ENCODE results near the gene COPS9.

Gene COPS9

DNA sequence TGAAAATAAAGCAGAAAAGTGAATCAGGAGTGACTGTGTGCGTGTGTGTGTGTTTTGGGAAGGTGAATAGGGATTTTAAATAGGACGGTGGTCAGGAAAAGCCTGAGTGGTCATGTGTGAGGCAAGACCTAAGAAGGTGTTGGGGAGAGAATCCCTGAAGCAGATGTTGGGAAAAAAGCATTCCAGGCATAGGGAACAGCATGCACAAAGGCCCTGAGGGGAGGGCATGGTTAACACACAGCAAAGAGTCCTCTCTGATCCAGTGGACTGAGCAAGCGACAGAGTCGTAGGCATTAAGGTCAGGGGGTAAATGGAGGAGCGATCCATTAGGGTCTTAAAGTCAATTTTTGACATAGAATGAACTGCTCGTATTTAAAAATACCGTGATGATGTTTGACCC is 38.4 kb upstream of the COPS9 start:
- no peak for TF ChIP-seq FOXP2 (optimal IDR thresholded peaks at IDR 0.05; ENCODE audit: borderline replicate concordance, extremely low read depth, extremely low read length, insufficient read depth)
- TF ChIP-seq TAF1 (IDR thresholded peaks at IDR 0.05; ENCODE audit: borderline replicate concordance, insufficient read depth, low read length): no peak
- no peak for TF ChIP-seq POLR2AphosphoS5 (IDR thresholded peaks at IDR 0.05; ENCODE audit: low read depth, low read length)
- TF ChIP-seq SIN3A (IDR thresholded peaks at IDR 0.05; ENCODE audit: borderline replicate concordance, insufficient read depth, low read length): no peak
- TF ChIP-seq, protein P1, sequence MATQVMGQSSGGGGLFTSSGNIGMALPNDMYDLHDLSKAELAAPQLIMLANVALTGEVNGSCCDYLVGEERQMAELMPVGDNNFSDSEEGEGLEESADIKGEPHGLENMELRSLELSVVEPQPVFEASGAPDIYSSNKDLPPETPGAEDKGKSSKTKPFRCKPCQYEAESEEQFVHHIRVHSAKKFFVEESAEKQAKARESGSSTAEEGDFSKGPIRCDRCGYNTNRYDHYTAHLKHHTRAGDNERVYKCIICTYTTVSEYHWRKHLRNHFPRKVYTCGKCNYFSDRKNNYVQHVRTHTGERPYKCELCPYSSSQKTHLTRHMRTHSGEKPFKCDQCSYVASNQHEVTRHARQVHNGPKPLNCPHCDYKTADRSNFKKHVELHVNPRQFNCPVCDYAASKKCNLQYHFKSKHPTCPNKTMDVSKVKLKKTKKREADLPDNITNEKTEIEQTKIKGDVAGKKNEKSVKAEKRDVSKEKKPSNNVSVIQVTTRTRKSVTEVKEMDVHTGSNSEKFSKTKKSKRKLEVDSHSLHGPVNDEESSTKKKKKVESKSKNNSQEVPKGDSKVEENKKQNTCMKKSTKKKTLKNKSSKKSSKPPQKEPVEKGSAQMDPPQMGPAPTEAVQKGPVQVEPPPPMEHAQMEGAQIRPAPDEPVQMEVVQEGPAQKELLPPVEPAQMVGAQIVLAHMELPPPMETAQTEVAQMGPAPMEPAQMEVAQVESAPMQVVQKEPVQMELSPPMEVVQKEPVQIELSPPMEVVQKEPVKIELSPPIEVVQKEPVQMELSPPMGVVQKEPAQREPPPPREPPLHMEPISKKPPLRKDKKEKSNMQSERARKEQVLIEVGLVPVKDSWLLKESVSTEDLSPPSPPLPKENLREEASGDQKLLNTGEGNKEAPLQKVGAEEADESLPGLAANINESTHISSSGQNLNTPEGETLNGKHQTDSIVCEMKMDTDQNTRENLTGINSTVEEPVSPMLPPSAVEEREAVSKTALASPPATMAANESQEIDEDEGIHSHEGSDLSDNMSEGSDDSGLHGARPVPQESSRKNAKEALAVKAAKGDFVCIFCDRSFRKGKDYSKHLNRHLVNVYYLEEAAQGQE (IDR thresholded peaks at IDR 0.05; ENCODE audit: insufficient read depth in 1 of 2, low read depth in 2 of 2, low read length in 2 of 2): no peak

DNA sequence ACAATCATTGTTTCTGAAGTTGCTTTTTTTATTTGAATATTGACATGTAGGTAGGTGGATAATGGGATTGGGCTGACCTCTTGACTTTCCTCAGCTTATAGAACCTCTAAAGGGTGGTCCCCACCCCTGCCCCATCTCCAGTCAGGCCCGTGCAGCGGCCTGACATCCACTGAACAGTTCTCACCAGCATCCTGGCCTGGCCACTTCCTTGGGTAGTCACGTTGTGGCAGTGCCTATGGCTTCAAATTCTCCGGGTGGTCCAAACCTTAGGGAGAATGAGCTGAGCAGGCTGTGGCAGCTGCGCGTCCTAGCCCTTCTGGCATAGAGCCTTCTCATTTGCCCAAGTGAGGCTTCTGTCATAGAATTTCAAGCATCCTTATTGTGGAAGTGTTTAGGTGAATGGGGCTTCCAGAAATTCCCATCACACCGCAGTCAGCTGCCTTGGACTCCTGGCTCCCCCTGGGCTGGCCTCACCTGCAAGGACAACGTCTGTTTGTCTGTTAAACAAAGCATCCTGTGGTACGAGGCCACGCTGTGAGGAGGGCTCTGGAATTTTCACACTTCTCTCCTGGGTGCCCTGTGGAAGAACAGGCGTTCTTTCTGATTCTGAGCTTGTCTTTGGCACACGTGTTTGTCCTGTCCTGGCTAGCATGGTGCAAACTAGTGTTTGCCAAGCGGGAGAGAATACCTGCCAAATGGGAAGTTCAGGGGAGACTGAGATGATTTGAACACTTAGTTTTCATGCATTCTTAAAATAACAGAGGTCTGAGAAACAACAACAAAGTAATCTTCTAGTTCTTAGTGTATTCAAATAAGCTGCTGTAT is 36.2 kb upstream of the COPS9 start:
- no peak for TF ChIP-seq FOXP2 (optimal IDR thresholded peaks at IDR 0.05; ENCODE audit: borderline replicate concordance, extremely low read depth, extremely low read length, insufficient read depth)
- TF ChIP-seq SIN3A (IDR thresholded peaks at IDR 0.05; ENCODE audit: borderline replicate concordance, insufficient read depth, low read length): no peak
- TF ChIP-seq POLR2AphosphoS5 (IDR thresholded peaks at IDR 0.05; ENCODE audit: low read depth, low read length): no peak
- TF ChIP-seq, protein P1 (IDR thresholded peaks at IDR 0.05; ENCODE audit: insufficient read depth in 1 of 2, low read depth in 2 of 2, low read length in 2 of 2): no peak
- TF ChIP-seq TAF1 (IDR thresholded peaks at IDR 0.05; ENCODE audit: borderline replicate concordance, insufficient read depth, low read length): no peak

DNA sequence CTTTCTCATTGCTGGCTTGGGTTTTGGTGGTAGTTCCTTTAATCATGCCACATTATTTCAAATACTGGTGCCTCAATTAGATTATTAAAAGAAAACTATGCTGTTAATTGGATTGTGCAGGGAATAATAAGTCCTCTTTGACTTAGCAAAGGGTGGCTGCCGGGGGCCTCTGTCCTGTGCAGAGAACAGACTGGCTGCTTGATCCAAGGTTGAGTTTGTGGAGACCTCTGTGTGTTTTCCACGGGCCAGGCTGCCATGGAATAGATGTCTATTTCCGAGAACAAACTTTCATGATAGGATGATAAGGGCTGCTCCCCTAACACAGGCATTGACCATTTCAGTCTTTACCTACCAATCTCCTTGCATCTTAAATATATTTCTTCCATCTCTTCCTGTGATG is 34.8 kb upstream of the COPS9 start:
- TF ChIP-seq, protein P1 (IDR thresholded peaks at IDR 0.05; ENCODE audit: insufficient read depth in 1 of 2, low read depth in 2 of 2, low read length in 2 of 2): no peak
- TF ChIP-seq FOXP2 (optimal IDR thresholded peaks at IDR 0.05; ENCODE audit: borderline replicate concordance, extremely low read depth, extremely low read length, insufficient read depth): no peak
- no peak for TF ChIP-seq POLR2AphosphoS5 (IDR thresholded peaks at IDR 0.05; ENCODE audit: low read depth, low read length)
- TF ChIP-seq TAF1 (IDR thresholded peaks at IDR 0.05; ENCODE audit: borderline replicate concordance, insufficient read depth, low read length): no peak
- TF ChIP-seq SIN3A (IDR thresholded peaks at IDR 0.05; ENCODE audit: borderline replicate concordance, insufficient read depth, low read length): no peak

DNA sequence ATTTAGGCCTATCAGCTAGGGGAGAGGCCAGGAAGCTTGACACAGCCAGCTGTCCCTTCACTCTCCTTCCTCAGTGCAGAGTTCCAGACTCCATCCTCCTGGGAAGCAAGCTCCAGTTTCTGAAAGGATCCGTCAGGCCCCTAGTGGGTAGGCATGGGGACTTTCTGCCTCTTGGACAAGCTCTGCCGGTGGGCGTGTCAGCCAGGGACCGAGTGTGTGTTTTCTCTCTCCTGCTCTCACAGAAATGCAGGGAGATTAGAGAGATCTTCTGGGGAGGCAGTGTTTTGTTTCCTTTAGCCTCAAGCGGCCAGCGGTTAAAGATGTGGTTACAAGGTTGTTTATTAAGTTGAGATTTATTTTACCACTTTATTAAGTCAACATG is 34.2 kb upstream of the COPS9 start:
- TF ChIP-seq FOXP2 (optimal IDR thresholded peaks at IDR 0.05; ENCODE audit: borderline replicate concordance, extremely low read depth, extremely low read length, insufficient read depth) (no peak), POLR2AphosphoS5 (IDR thresholded peaks at IDR 0.05; ENCODE audit: low read depth, low read length) (no peak), TAF1 (IDR thresholded peaks at IDR 0.05; ENCODE audit: borderline replicate concordance, insufficient read depth, low read length) (no peak), SIN3A (IDR thresholded peaks at IDR 0.05; ENCODE audit: borderline replicate concordance, insufficient read depth, low read length) (no peak)
- TF ChIP-seq, protein P1 (IDR thresholded peaks at IDR 0.05; ENCODE audit: insufficient read depth in 1 of 2, low read depth in 2 of 2, low read length in 2 of 2): no peak
